GM23248 (cell line): Measurements from ENCODE around the gene AQP4.

Source experiments
- EZH2 ChIP-seq: fragments of 200-600 bp; sonication (generic); IDR thresholded peaks from 2 replicates; pipeline ENCODE4 v1.6.1; 2018; ENCODE audit warnings: antibody characterized with exemption, mild to moderate bottlenecking; ENCODE audit not compliant: insufficient read depth, poor library complexity, severe bottlenecking
- EZH2phosphoT487 ChIP-seq: fragments of 200-600 bp; sonication (generic); IDR thresholded peaks from 2 replicates; pipeline ENCODE4 v1.6.1; 2018; ENCODE audit warnings: antibody characterized with exemption, moderate library complexity, mild to moderate bottlenecking, low read depth; ENCODE audit not compliant: insufficient read depth

- TF ChIP-seq EZH2, result no peak
- no peak for TF ChIP-seq EZH2phosphoT487
Observed at GRCh38 chr18:26908906-26909305, 43.4 kb upstream of the AQP4 start.
